Kidney glomerular epithelial cell (primary cell): ENCODE results near the gene MDFIC.
"Not testable (repeated sequence)": the region's sequence is repeated elsewhere in the genome, so short reads cannot be mapped to it uniquely, and the experiment has no call there.

Source experiments
- DNase-seq: peaks from one replicate; lab custom pipeline; 2025; lab: John Stamatoyannopoulos, UW

The MDFIC gene

GRCh38 chr7:114922026-114922651 is at the start of gene MDFIC:
TSS of gene MDFIC (plus strand) at chr7:114922094. CDS start at chr7:114923034, 940 bp downstream.
- peak; percentile 34 for DNase-seq

DNA sequence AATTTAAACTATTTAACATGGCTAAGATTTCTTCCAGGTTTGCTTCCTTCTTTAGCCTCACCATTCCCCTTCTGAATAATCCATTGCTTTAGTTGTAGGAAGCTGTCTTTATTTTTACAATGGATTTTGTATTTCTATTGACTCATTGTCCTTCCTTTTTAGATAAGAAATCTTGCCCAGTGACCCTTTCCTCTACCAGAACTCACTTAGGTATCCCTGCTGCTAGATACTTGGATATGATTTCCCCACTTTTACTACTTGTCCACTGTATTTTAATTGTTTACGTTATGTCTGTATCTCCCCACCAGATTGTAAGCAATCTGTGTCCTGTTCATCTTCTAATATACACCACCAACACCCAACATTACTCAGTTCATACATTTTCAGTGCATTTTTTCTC is 47.7 kb upstream of the MDFIC start:
- no peak for DNase-seq

GRCh38 chr7:114875186-114875585 is 46.7 kb upstream of the MDFIC start:
- no peak for DNase-seq

- DNase-seq: no peak
These were observed 42.3 kb upstream of the MDFIC start for GRCh38 chr7:114879554-114879953.

DNA sequence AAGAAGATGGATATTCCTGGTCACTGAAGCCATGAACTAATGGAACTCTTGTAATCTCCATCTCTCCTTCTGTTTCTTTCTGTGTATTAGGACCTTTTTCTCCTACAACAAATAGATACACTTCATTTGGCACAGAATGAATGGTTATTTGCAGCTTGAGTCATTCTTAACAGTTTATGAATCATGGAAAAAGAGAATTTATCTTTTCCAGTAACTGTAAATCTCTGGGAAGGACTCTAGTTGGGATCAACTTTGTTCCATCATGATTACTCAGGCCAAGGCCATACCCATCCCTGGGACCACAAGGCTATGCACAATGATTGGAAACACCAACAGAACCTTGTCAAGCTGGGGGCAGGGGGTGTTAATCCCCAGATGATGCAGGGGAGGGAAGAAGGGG is 36.1 kb upstream of the MDFIC start:
- DNase-seq: peak; percentile 57

- DNase-seq: no peak
These were observed 35.7 kb upstream of the MDFIC start for GRCh38 chr7:114886241-114886640.

- not testable (repeated sequence) for DNase-seq
These were observed 32.8 kb upstream of the MDFIC start for GRCh38 chr7:114889116-114889515.

DNA sequence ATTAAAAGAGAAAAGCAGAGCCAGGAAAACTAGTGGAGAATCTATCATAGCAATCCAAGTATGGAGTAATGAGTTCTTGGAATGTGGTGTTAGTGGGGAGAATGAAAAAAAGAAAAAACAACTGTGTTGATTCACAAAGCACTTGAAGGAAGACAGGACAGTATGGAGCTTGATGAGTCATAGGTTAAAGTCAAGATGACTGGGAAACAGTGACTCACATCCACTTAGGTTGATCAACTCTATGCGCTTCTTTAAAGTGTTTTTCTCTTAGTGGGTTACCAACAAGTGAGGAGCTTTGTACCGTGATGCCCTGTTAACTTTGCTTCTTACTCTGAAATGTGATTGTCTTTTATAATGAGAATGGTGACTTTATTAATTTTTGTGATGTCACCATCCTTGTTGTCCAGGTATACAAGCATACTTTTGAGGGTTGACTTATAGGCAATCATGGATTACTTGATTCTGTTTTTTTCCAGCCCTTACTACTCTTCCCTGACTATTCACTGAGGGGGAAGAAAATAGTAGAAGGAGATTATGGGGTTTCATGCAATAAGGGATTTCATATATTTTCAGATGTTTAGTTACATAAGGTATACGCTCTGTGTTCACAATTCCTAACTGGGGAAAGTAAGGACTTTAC is 32.1 kb upstream of the MDFIC start:
- peak; percentile 98 for DNase-seq

DNA sequence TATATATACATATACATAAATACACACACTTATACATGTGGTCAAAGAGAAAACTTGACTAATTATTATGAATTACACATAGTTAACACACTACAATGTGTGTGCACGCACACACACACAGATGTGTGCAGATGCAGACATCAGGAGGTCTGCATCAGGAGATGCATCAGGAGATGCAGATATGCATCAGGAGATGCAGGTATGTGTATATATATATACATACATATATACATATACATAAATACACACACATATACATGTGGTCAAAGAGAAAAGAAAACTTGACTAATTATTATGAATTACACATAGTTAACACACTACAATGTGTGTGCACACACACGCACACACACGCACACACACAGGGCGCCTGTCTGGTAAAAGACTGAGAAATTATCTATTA is 31.3 kb upstream of the MDFIC start:
- no peak for DNase-seq

GRCh38 chr7:114900127-114900526 is 21.8 kb upstream of the MDFIC start:
- DNase-seq: no peak

- DNase-seq: no peak
These were observed 20.1 kb upstream of the MDFIC start for GRCh38 chr7:114901771-114902170.

GRCh38 chr7:114903131-114903530 is 18.8 kb upstream of the MDFIC start:
- no peak for DNase-seq

- no peak for DNase-seq
These were observed 11.1 kb upstream of the MDFIC start for GRCh38 chr7:114910787-114911186.

- DNase-seq: no peak
These were observed 10.5 kb upstream of the MDFIC start for GRCh38 chr7:114911411-114911810.

DNA sequence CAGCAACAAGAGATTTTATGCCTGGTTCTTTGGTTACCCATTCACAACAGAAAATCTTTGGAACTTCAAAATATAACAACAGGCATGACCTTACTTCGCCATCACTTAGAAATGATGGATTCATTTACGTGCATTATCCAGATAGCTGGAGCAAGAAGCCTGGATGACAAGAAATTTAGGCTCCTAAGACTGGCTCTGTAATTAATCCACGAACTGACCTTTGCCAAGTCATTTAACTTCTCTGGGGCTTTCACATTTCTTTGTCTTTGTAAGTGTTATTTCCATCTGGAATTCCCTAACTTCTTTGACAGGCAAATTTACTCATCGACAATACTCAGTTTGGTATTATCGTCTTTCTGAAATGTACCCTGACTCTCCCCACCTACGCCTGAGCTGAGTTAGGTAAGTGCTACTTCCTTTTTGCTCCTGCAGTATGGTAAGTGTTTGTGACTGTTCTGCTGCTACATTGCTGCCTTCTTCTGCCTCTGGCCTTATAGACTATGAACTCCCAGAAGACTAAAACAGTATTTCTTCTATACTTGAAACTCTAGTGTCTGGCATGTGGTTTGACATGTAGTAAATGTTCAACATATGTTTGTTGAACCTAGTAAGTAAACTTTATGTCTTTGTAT is 5.5 kb upstream of the MDFIC start:
- no peak for DNase-seq

DNA sequence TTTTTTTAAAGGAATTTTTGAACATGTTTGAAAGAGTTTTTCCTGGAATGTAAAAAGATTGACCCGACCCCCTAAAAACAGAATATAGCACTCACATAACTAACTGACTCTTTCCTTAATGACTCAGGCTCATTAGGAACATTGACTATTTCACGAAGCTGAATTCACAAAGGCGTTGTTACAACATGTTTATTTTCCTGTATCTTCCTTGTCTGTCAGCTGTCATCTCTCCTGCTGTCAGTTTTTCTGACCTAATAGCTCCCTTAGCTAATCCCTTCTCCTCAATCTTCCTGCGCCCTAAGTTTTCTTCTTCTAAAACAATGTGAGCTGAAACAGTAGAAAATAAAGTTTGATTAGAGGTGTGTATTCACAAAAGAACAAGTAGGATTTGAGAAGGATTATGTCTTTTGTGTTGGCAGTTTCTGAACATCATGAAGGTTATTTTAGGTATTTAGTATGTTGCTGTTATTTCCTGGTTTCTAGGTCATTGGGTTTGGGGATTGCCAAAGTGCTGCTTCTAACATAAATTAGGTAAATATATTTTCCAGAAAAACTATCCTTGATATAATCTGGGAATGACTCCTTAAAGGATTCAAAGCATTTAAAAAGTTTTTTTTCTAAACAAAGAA is 4.6 kb upstream of the MDFIC start:
- DNase-seq: no peak

- DNase-seq: no peak
These were observed 2.3 kb upstream of the MDFIC start for GRCh38 chr7:114919587-114919986.

GRCh38 chr7:114921631-114922025 is 266 bp upstream of the MDFIC start:
- peak; percentile 41 for DNase-seq

- no peak for DNase-seq
These were observed 933 bp downstream of the MDFIC start for GRCh38 chr7:114922652-114923402.

- peak; percentile 30 for DNase-seq
These were observed 1.5 kb downstream of the MDFIC start for GRCh38 chr7:114923403-114923713.

DNA sequence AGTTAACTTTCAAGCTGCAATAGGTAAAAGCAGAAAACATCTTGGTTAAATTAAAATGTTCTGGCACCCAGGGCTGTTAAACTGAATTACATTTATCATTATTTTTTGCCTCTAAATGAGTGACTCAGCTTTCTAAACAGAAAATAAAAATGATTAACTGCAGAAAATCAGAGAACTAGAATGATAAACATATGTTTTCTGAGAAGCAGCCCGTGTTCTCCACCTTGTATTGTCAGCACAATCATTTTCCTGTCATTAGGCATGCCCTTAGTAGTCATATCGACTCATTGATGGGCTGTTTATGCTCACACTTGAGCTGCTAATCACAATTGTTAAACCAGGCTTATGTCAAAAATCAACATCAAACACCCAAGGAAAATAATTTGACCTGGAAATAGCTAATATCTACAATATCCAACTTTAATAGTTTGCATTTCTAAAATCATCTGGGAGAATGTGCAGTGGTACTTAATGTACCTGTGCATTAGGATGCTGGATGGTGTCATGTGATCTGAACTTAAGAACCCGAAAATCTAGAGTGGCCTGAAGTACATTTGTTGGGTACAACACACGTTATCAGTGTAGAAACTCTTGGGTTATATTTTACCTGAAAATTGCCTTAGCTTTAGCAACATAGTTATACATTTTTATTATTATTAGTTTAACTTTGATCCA is 2.3 kb downstream of the MDFIC start:
- no peak for DNase-seq

DNA sequence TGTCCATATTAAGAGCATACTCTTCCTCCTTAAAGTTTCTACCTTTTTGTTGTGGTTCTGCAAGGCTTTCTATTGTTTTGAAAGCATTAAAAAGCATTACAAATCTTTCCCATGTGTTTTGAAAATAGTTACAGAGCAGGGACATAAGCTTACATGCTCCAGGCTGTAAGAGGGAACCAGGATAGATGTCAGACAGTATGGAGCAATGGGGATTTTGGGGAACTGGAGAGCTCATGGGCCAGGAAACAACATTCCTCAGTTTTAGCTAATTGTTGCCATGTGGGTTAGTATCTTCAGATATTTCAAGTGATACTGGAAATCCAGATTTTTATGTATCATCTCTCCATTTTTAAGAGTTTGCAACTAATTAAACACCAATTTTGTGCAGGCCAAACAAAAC is 3.5 kb downstream of the MDFIC start:
- DNase-seq: no peak
